ENCODE data around the gene TM9SF2.

TM9SF2 gene

GRCh38 chr13:99580500-99581268, 79.4 kb downstream of the TM9SF2 start:
- no peak for DNase-seq

- DNase-seq: no peak
These were observed 81.2 kb downstream of the TM9SF2 start for GRCh38 chr13:99582511-99582910.

- no peak for DNase-seq
These were observed 84.3 kb downstream of the TM9SF2 start for GRCh38 chr13:99585609-99586008.

- DNase-seq: no peak
These were observed 85.7 kb downstream of the TM9SF2 start for GRCh38 chr13:99587021-99587420.

GRCh38 chr13:99587893-99588606, 86.8 kb downstream of the TM9SF2 start:
- no peak for DNase-seq

- DNase-seq: no peak
These were observed 88.3 kb downstream of the TM9SF2 start for GRCh38 chr13:99589575-99589974.

- no peak for DNase-seq
These were observed 89.3 kb downstream of the TM9SF2 start for GRCh38 chr13:99590519-99591011.

GRCh38 chr13:99596180-99596579, 94.9 kb downstream of the TM9SF2 start:
- no peak for DNase-seq

- DNase-seq: no peak
These were observed 99.0 kb downstream of the TM9SF2 start for GRCh38 chr13:99600318-99600717.

- no peak for DNase-seq
These were observed 100.3 kb downstream of the TM9SF2 start for GRCh38 chr13:99601535-99601934.

- DNase-seq: no peak
These were observed 103.4 kb downstream of the TM9SF2 start for GRCh38 chr13:99604636-99605035.

- DNase-seq: peak; percentile 43 to 51
These were observed 104.4 kb downstream of the TM9SF2 start for GRCh38 chr13:99605420-99606323.

- DNase-seq: peak; percentile 92 to 93
These were observed 105.2 kb downstream of the TM9SF2 start, which contains the start of gene CLYBL for GRCh38 chr13:99606324-99607066. Gene CLYBL (plus strand): TSS chr13:99606690.

- no peak for DNase-seq
These were observed 107.1 kb downstream of the TM9SF2 start for GRCh38 chr13:99608345-99608744.

- DNase-seq: no peak
These were observed 109.5 kb downstream of the TM9SF2 start for GRCh38 chr13:99610702-99611289.
